Esophagus muscularis mucosa (tissue), 4 donors: Measurements from ENCODE around the gene CBX5. TPM values are rescaled to one million over a fixed set of nuclear protein-coding genes. Genes with fewer than 3 reads are reported as not detected.
"Not testable (repeated sequence)": the region's sequence is repeated elsewhere in the genome, so short reads cannot be mapped to it uniquely, and the experiment has no call there.

Experiments
- DNase-seq: peaks from one replicate; pipeline ENCODE4 v3.0.0-alpha.2; 2017; ENCODE audit errors: extremely low spot score
- H3K27ac ChIP-seq, 4 donors: fragments of 200-600 bp; sonication (generic); replicated peaks in 1 of 4; 1 replicate in 3 of 4; 2 replicates in 1 of 4; pipeline ENCODE4 v1.5.1; 2016 to 2019; ENCODE audit warnings: mild to moderate bottlenecking in 1 of 4
- H3K27me3 ChIP-seq, 4 donors: fragments of 200-600 bp; sonication (generic); one replicate each; pipeline versions ENCODE4 v1.5.1 to v1.6.0; 2016 to 2019
- H3K36me3 ChIP-seq, 4 donors: fragments of 200-600 bp; sonication (generic); one replicate each; pipeline ENCODE4 v1.5.1; 2016 to 2019
- H3K4me1 ChIP-seq, 4 donors: fragments of 200-600 bp; sonication (generic); one replicate each; pipeline ENCODE4 v1.5.1; 2016 to 2019
- H3K4me3 ChIP-seq, 4 donors: fragments of 200-600 bp; sonication (generic); 1 replicate in 2 of 4; 2 replicates in 2 of 4; pipeline ENCODE4 v1.5.1; 2016 to 2019; ENCODE audit warnings: mild to moderate bottlenecking in 4 of 4, moderate library complexity in 1 of 4
- H3K9me3 ChIP-seq, 4 donors: fragments of 200-600 bp; sonication (generic); 1 replicate in 3 of 4; 2 replicates in 1 of 4; pipeline ENCODE4 v1.5.1; 2016 to 2019
- EP300 ChIP-seq: sonication (generic); formaldehyde crosslinking; IDR thresholded peaks from one replicate; pipeline ENCODE4 v1.6.1; 2017; ENCODE audit warnings: antibody characterized with exemption
- POLR2A ChIP-seq: fragments of 450-650 bp; IDR thresholded peaks from one replicate; pipeline ENCODE4 v1.6.1; 2017; ENCODE audit warnings: antibody characterized with exemption, moderate library complexity, mild to moderate bottlenecking, low read depth
- POLR2AphosphoS5 ChIP-seq, 2 donors: sonication (generic); formaldehyde crosslinking; IDR thresholded peaks; one replicate each; pipeline ENCODE4 v1.6.1; 2017; ENCODE audit warnings: antibody characterized with exemption in 2 of 2
- WGBS: methylation state at CpG from one replicate; pipeline ENCODE4 v1.1.5; 2018; 5-methylcytosine and 5-hydroxymethylcytosine counted together
- intact Hi-C: fragments of 100-400 bp; cut with DNase I; formaldehyde crosslinking; loops from one replicate; pipeline ENCODE4 v1.15.1; 2023
- total RNA-seq, 4 donors: library from RNA; depleted of rRNA; stranded (reverse); fragments of >200 nt; gene quantifications; one replicate each; pipeline versions ENCODE4 v1.1.0 to v1.2.1, GENCODE V29; 2016
- TF ChIP-seq, protein P1 (sequence below), 3 experiments: fragments of 200-600 bp in 2 of 3; fragments of 450-650 bp in 1 of 3; sonication (generic) in 2 of 3; IDR thresholded peaks; one replicate each; pipeline ENCODE4 v1.5.1; 2017 to 2019; ENCODE audit warnings: antibody characterized with exemption in 3 of 3, mild to moderate bottlenecking in 2 of 3, moderate library complexity in 1 of 3

CBX5 gene
- total RNA-seq, 4 donors from 2014 or later, result 29.0 to 45.3 (median 37.3) TPM

DNA sequence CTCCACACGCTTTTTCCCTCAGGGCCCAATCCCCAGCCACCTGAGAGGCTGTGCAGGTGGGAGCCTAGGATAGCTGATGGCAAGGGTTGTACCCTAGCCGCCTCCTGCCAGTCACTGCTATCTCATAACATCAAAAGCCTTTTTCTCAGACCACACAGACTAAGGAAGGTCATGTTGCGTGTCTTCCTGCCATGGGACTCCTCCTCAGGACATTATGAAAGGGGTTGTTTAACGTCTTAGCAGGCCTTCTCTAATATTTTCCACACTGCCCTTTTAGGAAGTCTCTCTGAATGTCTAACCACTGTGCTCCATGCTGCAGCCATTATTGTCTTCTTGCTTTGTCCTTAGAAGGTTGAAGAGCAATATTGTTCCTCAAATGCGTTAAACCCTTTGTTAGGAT, 83.5 kb downstream of the CBX5 start:
- Histone ChIP-seq H3K27me3 (peaks cover 0 to 85% (median 14%) of the 10 kb centered on the region in 4 donors), H3K4me1 (peaks cover 0 to 11% (median 8%) of the 10 kb centered on the region in 4 donors), H3K9me3 (no peaks in the 10 kb centered on the region), H3K4me3 (no peak overlapping the region), H3K36me3 (no peaks in the 10 kb centered on the region), H3K27ac (no peak overlapping the region)
- TF ChIP-seq POLR2AphosphoS5 (IDR thresholded peaks at IDR 0.05), result no peak
- TF ChIP-seq POLR2A, result no peak
- TF ChIP-seq, protein P1, sequence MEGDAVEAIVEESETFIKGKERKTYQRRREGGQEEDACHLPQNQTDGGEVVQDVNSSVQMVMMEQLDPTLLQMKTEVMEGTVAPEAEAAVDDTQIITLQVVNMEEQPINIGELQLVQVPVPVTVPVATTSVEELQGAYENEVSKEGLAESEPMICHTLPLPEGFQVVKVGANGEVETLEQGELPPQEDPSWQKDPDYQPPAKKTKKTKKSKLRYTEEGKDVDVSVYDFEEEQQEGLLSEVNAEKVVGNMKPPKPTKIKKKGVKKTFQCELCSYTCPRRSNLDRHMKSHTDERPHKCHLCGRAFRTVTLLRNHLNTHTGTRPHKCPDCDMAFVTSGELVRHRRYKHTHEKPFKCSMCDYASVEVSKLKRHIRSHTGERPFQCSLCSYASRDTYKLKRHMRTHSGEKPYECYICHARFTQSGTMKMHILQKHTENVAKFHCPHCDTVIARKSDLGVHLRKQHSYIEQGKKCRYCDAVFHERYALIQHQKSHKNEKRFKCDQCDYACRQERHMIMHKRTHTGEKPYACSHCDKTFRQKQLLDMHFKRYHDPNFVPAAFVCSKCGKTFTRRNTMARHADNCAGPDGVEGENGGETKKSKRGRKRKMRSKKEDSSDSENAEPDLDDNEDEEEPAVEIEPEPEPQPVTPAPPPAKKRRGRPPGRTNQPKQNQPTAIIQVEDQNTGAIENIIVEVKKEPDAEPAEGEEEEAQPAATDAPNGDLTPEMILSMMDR (IDR thresholded peaks at IDR 0.05), result no peak
- TF ChIP-seq EP300, result no peak
- no peak for DNase-seq
- WGBS, result 73% methylated on average over 5 of the region's 5 CpGs
- intact Hi-C loops, result no loop called here

DNA sequence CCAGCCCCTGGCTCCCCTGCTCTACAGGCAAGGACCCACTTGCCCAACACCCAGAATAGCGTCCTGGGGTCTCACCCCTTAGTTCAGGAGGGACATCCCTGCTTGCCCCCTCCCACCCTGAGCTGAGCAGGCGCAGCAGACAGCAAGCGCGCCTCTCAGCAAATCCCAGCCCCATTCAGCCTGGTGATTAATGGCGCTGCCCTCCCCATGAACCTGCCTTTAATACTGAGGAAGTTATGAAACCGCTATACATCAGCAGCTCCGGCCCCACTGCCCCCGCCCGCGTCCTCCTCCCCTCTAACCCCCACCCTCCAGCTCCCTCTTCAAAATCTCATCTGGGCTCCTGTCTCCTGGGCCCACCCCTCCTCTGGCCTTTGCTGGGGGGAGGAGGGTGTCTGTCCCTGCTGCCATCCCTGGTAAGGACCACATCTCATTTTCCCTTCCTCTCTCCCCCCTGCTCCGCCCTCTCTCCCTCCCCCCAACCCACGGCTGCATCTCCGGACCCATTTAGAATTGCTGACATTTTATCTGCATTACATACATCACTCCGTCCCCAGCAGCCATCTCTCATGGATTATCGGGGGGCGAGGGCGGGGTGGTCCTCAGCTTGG, 84.1 kb downstream of the CBX5 start:
- Histone ChIP-seq H3K27me3 (peaks cover 0 to 79% (median 14%) of the 10 kb centered on the region in 4 donors), H3K9me3 (no peaks in the 10 kb centered on the region), H3K36me3 (no peaks in the 10 kb centered on the region), H3K4me1 (peaks cover 0 to 15% (median 9%) of the 10 kb centered on the region in 4 donors), H3K4me3 (no peak overlapping the region), H3K27ac (no peak overlapping the region)
- TF ChIP-seq EP300 (no peak), POLR2A (no peak), POLR2AphosphoS5 (IDR thresholded peaks at IDR 0.05) (no peak)
- TF ChIP-seq, protein P1 (IDR thresholded peaks at IDR 0.05), result no peak
- no peak for DNase-seq
- intact Hi-C loops, result no loop called here
- 26% methylated on average over 11 of the region's 17 CpGs for WGBS

DNA sequence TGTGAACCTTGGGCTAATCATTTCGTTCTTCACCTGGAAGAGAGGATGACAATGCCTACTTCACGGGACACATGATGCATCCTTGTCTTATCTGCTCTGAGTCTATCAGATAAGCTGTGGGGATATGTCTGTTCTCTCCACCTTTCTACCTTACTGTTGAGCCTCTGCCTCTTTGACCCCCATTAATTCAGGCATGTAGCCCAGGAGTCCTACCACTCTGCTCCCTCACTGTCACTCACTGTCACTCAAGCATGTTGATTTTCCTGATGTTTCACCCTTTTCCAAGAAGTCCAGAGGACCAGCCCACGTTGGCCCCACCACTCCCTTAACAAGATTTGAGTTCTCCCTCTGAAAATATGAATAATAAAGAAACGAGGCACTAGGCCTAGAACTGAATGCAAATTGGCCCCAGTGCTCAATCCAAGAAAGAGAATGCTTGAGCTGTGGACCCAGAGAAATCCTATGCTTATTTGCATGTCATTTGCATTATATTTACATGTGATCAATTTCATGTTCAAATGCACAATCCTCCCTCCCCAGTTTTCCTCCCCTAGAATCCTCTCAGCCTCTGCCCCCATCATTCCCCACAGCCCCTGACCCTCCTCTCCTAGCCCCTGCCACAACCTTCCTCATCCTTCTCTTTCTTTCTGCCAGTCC, 84.7 kb downstream of the CBX5 start:
- Histone ChIP-seq H3K27ac (no peak overlapping the region), H3K36me3 (no peaks in the 10 kb centered on the region), H3K4me3 (no peak overlapping the region), H3K4me1 (peaks cover 0 to 15% (median 9%) of the 10 kb centered on the region in 4 donors), H3K9me3 (no peaks in the 10 kb centered on the region), H3K27me3 (peaks cover 0 to 73% (median 14%) of the 10 kb centered on the region in 4 donors)
- WGBS, result 64% methylated on average over 4 of the region's 4 CpGs
- DNase-seq, result no peak
- TF ChIP-seq, protein P1 (IDR thresholded peaks at IDR 0.05), result no peak
- TF ChIP-seq EP300 (no peak), POLR2AphosphoS5 (IDR thresholded peaks at IDR 0.05) (no peak), POLR2A (no peak)
- intact Hi-C loops, result no loop called here

DNA sequence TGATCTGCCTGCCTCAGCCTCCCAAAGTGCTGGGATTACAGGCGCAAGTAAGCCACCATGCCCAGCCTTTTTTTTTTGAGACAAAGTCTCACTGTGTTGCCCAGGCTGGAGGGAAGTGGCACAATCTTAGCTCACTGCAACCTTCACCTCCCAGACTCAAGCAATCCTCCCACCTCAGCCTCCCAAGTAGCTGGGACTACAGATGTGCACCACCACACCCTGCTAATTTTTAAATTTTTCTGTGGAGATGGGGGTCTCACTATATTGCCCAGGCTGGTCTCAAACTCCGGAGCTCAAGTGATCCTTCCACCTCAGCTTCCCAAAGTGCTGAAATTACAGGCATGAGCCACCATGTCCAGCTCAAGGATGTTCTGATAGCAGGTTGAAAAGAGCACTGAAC, 85.3 kb downstream of the CBX5 start:
- not testable (repeated sequence) for H3K4me3 ChIP-seq, H3K9me3 ChIP-seq, H3K27ac ChIP-seq, DNase-seq, H3K36me3 ChIP-seq
- intact Hi-C loops, result loop anchor here (5.0 kb wide), 1 partner anchor 67 kb away; no protein-coding TSS in a partner anchor
- Histone ChIP-seq H3K4me1 (peaks cover 0 to 15% (median 9%) of the 10 kb centered on the region in 4 donors), H3K27me3 (peaks cover 0 to 67% (median 12%) of the 10 kb centered on the region in 4 donors)
- WGBS, result 75% methylated on average over 2 of the region's 2 CpGs

DNA sequence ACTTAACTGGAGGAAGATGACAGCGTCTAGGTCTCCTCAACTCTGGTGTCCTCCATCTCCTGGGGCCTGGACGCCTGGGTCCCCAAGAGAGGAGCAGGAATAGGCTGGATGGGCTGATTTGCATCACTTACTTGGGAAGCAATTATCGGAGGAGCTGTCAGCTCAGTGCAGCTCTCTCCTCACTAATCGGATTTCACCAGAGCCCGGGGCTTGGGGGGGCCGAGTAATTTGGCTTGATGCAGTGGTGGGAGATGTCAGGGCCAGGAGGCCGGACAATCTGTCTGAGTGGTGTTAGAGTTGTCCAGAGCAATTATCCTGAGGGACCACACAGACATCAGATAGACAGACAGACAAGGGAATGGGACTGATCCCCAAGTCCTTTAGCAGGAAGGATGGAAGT, 86.5 kb downstream of the CBX5 start:
- Histone ChIP-seq H3K27ac (no peak overlapping the region), H3K27me3 (peaks cover 0 to 55% (median 12%) of the 10 kb centered on the region in 4 donors), H3K9me3 (no peaks in the 10 kb centered on the region), H3K36me3 (no peaks in the 10 kb centered on the region), H3K4me3 (no peak overlapping the region), H3K4me1 (peaks cover 4 to 15% (median 13%) of the 10 kb centered on the region in 4 donors)
- WGBS, result 78% methylated on average over 4 of the region's 7 CpGs
- TF ChIP-seq, protein P1 (IDR thresholded peaks at IDR 0.05), result no peak
- no peak for TF ChIP-seq EP300
- no peak for TF ChIP-seq POLR2AphosphoS5 (IDR thresholded peaks at IDR 0.05)
- TF ChIP-seq POLR2A, result no peak
- no peak for DNase-seq
- intact Hi-C loops, result loop anchor here (2.0 to 5.0 kb wide), 2 partner anchors 66 to 161 kb away; partner anchors contain the start of gene HOXC5
